Fibroblast of lung (primary cell): ENCODE results near the gene ELMO1. TPM values are rescaled to one million over a fixed set of nuclear protein-coding genes. Genes with fewer than 3 reads are reported as not detected.

Experiments
- DNase-seq, 2 donors: peaks; one replicate each; pipeline versions ENCODE4 v3.0.0 to v3.0.0-alpha.2; 2010; ENCODE audit warnings: low read depth in 2 of 2
- H2AFZ ChIP-seq: 2 replicates; pipeline ENCODE4 v1.5.1; 2012; ENCODE audit warnings: low read length, control low read depth, inconsistent platforms
- H3K27ac ChIP-seq: 2 replicates; pipeline ENCODE4 v1.5.1; 2011; ENCODE audit warnings: low read length, control low read depth; ENCODE audit not compliant: insufficient read depth
- H3K27me3 ChIP-seq: 2 replicates; pipeline ENCODE4 v1.5.1; 2011; ENCODE audit warnings: mild to moderate bottlenecking, low read length; ENCODE audit not compliant: control insufficient read depth, insufficient read depth
- H3K36me3 ChIP-seq: 2 replicates; pipeline ENCODE4 v1.5.1; 2011; ENCODE audit warnings: low read length; ENCODE audit not compliant: control insufficient read depth, insufficient read depth
- H3K4me1 ChIP-seq: 2 replicates; pipeline ENCODE4 v1.5.1; 2011; ENCODE audit warnings: low read length; ENCODE audit not compliant: control insufficient read depth, insufficient read depth; ENCODE audit errors: extremely low read depth
- H3K4me2 ChIP-seq: 2 replicates; pipeline ENCODE4 v1.5.1; 2011; ENCODE audit warnings: low read length, control low read depth; ENCODE audit not compliant: insufficient read depth; ENCODE audit errors: extremely low read depth
- H3K4me3 ChIP-seq, 4 experiments: fragments of 200-600 bp in 1 of 4; sonication (generic) in 1 of 4; replicated peaks in 1 of 4; 2 replicates each; pipeline ENCODE4 v1.5.1; 2011 to 2016; ENCODE audit warnings: low read length in 4 of 4, low read depth in 3 of 4, mild to moderate bottlenecking in 3 of 4, control low read depth in 2 of 4, inconsistent platforms in 1 of 4, mixed read lengths in 1 of 4; ENCODE audit not compliant: insufficient read depth in 1 of 4; ENCODE audit errors: control extremely low read depth in 1 of 4
- H3K79me2 ChIP-seq: 2 replicates; pipeline ENCODE4 v1.5.1; 2012; ENCODE audit warnings: mild to moderate bottlenecking, low read length, inconsistent platforms; ENCODE audit not compliant: control insufficient read depth, insufficient read depth
- H3K9ac ChIP-seq: 2 replicates; pipeline ENCODE4 v1.5.1; 2011; ENCODE audit warnings: mild to moderate bottlenecking, low read length, control low read depth; ENCODE audit not compliant: insufficient read depth
- H3K9me3 ChIP-seq: 2 replicates; pipeline ENCODE4 v1.5.1; 2012; ENCODE audit warnings: low read depth, low read length; ENCODE audit not compliant: control insufficient read depth, insufficient read depth
- H4K20me1 ChIP-seq: 2 replicates; pipeline ENCODE4 v1.5.1; 2011; ENCODE audit warnings: low read length; ENCODE audit not compliant: control insufficient read depth, insufficient read depth; ENCODE audit errors: extremely low read depth
- EZH2 ChIP-seq: IDR thresholded peaks from 2 replicates; pipeline ENCODE4 v1.5.1; 2012; ENCODE audit warnings: low read length, control low read depth, mild to moderate bottlenecking; ENCODE audit errors: missing control alignments
- polyA plus RNA-seq, 2 donors: library from polyadenylated mRNA; depleted of rRNA in 1 of 2; stranded (reverse) in 1 of 2; unstranded in 1 of 2; fragments of >200 nt; gene quantifications; 2 replicates each; pipeline ENCODE4 v1.2.1, GENCODE V29; 2011 to 2012; ENCODE audit warnings: missing spikeins in 1 of 2
- total RNA-seq: library from RNA; depleted of rRNA; stranded (reverse); fragments of >200 nt; gene quantifications from 2 replicates; pipeline ENCODE4 v1.2.1, GENCODE V29; 2014
- TF ChIP-seq, protein P1 (sequence below), 2 donors: IDR thresholded peaks in 1 of 2; conservative IDR thresholded peaks in 1 of 2; 1 replicate in 1 of 2; 2 replicates in 1 of 2; pipeline ENCODE4 v1.5.1; 2011 to 2012; ENCODE audit warnings: low read length in 2 of 2, control low read depth in 1 of 2, inconsistent platforms in 1 of 2, low read depth in 1 of 2, mild to moderate bottlenecking in 1 of 2

The ELMO1 gene
- total and polyA plus RNA-seq, 2 donors (not counting 1 experiment from before 2014, with no cell fraction given), result 0.50 TPM; not detected in 1

DNA sequence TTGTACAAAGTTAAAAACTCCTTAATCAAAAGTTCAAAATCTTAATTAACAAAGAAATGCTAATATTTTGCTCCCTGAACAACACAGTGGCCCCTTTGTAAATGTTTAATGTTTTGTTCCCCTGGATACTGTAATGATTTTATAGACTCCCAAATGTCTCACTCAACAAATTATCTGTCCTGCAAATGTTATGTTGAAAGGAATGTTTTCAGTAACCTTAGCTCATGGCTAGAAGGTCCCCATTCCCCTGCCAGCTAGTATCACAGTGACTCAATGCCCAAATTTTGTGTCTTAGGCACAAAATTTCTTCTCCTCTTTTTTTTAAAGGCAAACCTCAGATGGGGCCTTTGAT lies 298.9 kb downstream of the ELMO1 start:
- DNase-seq, result no peak
- H3K36me3 ChIP-seq, result no peaks in the 10 kb centered on the region
- TF ChIP-seq EZH2, result no peak
- TF ChIP-seq, protein P1, sequence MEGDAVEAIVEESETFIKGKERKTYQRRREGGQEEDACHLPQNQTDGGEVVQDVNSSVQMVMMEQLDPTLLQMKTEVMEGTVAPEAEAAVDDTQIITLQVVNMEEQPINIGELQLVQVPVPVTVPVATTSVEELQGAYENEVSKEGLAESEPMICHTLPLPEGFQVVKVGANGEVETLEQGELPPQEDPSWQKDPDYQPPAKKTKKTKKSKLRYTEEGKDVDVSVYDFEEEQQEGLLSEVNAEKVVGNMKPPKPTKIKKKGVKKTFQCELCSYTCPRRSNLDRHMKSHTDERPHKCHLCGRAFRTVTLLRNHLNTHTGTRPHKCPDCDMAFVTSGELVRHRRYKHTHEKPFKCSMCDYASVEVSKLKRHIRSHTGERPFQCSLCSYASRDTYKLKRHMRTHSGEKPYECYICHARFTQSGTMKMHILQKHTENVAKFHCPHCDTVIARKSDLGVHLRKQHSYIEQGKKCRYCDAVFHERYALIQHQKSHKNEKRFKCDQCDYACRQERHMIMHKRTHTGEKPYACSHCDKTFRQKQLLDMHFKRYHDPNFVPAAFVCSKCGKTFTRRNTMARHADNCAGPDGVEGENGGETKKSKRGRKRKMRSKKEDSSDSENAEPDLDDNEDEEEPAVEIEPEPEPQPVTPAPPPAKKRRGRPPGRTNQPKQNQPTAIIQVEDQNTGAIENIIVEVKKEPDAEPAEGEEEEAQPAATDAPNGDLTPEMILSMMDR (conservative IDR thresholded peaks at IDR 0.05 in 1 of 2, IDR thresholded peaks at IDR 0.05 in 1 of 2; ENCODE audit: low read depth in 1 of 2, low read length in 2 of 2), result no peak
- no peaks in the 10 kb centered on the region for H3K79me2 ChIP-seq
- H3K9ac ChIP-seq, result no peak overlapping the region
- no peaks in the 10 kb centered on the region for H4K20me1 ChIP-seq
- H3K27ac ChIP-seq, result no peak overlapping the region
- no peak overlapping the region for H2AFZ ChIP-seq
- H3K27me3 ChIP-seq, result no peaks in the 10 kb centered on the region
- no peak overlapping the region for H3K4me2 ChIP-seq
- H3K4me1 ChIP-seq, result no peaks in the 10 kb centered on the region
- H3K9me3 ChIP-seq, result no peaks in the 10 kb centered on the region
- no peak overlapping the region for H3K4me3 ChIP-seq

DNA sequence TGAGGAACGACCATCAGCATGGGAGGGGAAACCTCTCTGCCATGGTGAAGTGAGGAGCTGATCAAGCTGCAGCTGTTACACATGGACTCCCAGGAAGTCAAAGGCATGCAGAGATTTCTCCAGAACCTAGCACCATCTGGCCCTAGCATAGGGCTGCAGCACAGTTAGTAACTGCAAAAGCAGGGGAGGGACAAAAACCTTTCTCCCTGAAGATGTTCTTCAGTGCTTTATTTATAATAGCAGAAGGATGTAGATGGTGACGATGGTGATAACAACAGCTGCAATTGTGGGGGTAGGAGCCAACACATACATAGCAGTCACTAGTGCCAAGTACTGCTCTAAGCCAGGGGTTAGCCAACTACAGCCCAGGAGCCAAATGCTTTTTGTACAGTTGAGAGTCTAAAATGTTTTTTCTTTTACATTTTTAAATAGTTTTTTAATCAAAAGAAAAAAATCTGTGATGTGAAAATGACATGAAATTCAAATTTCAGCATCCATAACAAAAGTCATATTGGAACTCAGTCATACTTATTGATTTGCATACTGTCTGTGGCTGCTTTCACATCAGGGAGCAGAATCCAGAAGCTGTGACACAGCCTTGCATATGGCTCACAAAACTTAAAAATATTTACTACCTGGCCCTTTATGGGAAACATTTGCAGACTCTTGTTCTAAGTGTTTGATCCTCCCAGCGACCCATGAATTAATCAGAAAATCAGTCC lies 299.5 kb downstream of the ELMO1 start:
- Histone ChIP-seq H3K9me3 (no peaks in the 10 kb centered on the region), H2AFZ (no peak overlapping the region), H3K4me2 (no peak overlapping the region), H3K4me1 (no peaks in the 10 kb centered on the region), H3K9ac (no peak overlapping the region), H3K36me3 (no peaks in the 10 kb centered on the region), H3K4me3 (no peak overlapping the region), H3K79me2 (no peaks in the 10 kb centered on the region), H3K27me3 (no peaks in the 10 kb centered on the region), H3K27ac (no peak overlapping the region), H4K20me1 (no peaks in the 10 kb centered on the region)
- TF ChIP-seq, protein P1 (conservative IDR thresholded peaks at IDR 0.05 in 1 of 2, IDR thresholded peaks at IDR 0.05 in 1 of 2; ENCODE audit: low read depth in 1 of 2, low read length in 2 of 2), result no peak
- no peak for TF ChIP-seq EZH2
- DNase-seq, result no peak

DNA sequence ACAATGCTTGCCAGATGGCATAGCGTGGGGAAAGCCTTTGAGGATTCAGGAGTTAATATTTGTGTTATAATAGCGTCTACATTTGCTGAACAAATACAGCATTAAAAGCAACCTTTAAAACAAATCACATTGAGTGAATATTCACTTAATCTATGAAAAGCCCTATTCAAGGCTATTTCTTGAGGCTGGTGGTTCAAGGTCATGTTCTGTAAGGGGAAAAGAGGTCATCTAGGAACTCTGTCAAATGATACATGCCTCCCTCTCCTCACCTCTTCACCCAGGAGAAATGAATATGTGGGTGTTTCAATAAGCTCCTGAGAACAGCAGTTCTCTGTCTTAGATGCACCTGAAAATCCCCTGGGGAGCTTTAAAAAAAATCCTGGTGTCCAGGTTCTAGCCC lies 303.0 kb downstream of the ELMO1 start:
- Histone ChIP-seq H3K9ac (no peak overlapping the region), H3K4me2 (no peak overlapping the region), H3K27ac (no peak overlapping the region), H3K36me3 (no peaks in the 10 kb centered on the region), H3K79me2 (no peaks in the 10 kb centered on the region), H3K4me3 (no peak overlapping the region), H3K4me1 (no peaks in the 10 kb centered on the region), H4K20me1 (no peaks in the 10 kb centered on the region), H3K27me3 (no peaks in the 10 kb centered on the region), H2AFZ (no peak overlapping the region), H3K9me3 (no peaks in the 10 kb centered on the region)
- no peak for DNase-seq
- TF ChIP-seq, protein P1 (conservative IDR thresholded peaks at IDR 0.05 in 1 of 2, IDR thresholded peaks at IDR 0.05 in 1 of 2; ENCODE audit: low read depth in 1 of 2, low read length in 2 of 2), result no peak
- TF ChIP-seq EZH2, result no peak
